IMR-90 (cell line): ENCODE measurements around the gene PRKCA. TPM values are rescaled to one million over a fixed set of nuclear protein-coding genes. Genes with fewer than 3 reads are reported as not detected.

Source experiments
- ATAC-seq: fragments of 200-7000 bp; cut with Tn5 transposase; 2 replicates; pipeline ENCODE4 v1.9.1; 2020; ENCODE audit warnings: low read depth, mild to moderate bottlenecking, moderate library complexity
- BruUV-seq: library from RNA; stranded (reverse); fragments of 400-500 nt; replicated peaks from 2 replicates; lab custom pipeline; 2021; lab: Mats Ljungman, UMichigan
- CTCF ChIA-PET: fragments of 300-600 bp; formaldehyde crosslinking; extraction: SDS; loops from one replicate; lab custom pipeline; 2021; ENCODE audit warnings: antibody characterized with exemption; lab: Yijun Ruan, JAX
- POLR2A ChIA-PET: fragments of 300-600 bp; sonication (Branson Sonifier 250); formaldehyde crosslinking; loops from one replicate; lab custom pipeline; 2022; ENCODE audit warnings: antibody characterized with exemption; ENCODE audit not compliant: unreplicated experiment; lab: Charles Lee
- DNase-seq: peaks from one replicate; pipeline ENCODE4 v3.0.0; 2013
- H2AFZ ChIP-seq: replicated peaks from 2 replicates; pipeline ENCODE3; 2013; ENCODE audit warnings: low read length, mild to moderate bottlenecking; ENCODE audit not compliant: poor library complexity
- H2AK5ac ChIP-seq: 2 replicates; pipeline ENCODE4 v1.6.1; 2013; ENCODE audit warnings: low read depth, low read length, inconsistent platforms
- H2AK9ac ChIP-seq: replicated peaks from 2 replicates; pipeline ENCODE3; 2013; ENCODE audit warnings: mild to moderate bottlenecking, low read depth, low read length, moderate library complexity; ENCODE audit not compliant: poor library complexity
- H2BK120ac ChIP-seq: 2 replicates; pipeline ENCODE4 v1.6.1; 2013; ENCODE audit warnings: low read depth, low read length, inconsistent platforms
- H2BK15ac ChIP-seq: 3 replicates; pipeline ENCODE4 v1.6.1; 2013; ENCODE audit warnings: low read depth, low read length, inconsistent platforms
- H2BK20ac ChIP-seq: 2 replicates; pipeline ENCODE4 v1.6.1; 2013; ENCODE audit warnings: low read depth, mild to moderate bottlenecking, inconsistent platforms, low read length, moderate library complexity
- H2BK5ac ChIP-seq: 2 replicates; pipeline ENCODE4 v1.6.1; 2013; ENCODE audit warnings: mild to moderate bottlenecking, low read depth, low read length, inconsistent platforms; ENCODE audit not compliant: poor library complexity, severe bottlenecking
- H3K14ac ChIP-seq: replicated peaks from 2 replicates; pipeline ENCODE4 v1.6.1; 2013; ENCODE audit warnings: low read depth, low read length, inconsistent platforms
- H3K18ac ChIP-seq: 2 replicates; pipeline ENCODE4 v1.6.1; 2013; ENCODE audit warnings: low read depth, low read length, control low read depth
- H3K23ac ChIP-seq: 2 replicates; pipeline ENCODE4 v1.6.1; 2013; ENCODE audit warnings: low read depth, low read length, inconsistent platforms
- H3K27ac ChIP-seq: 2 replicates; pipeline ENCODE4 v1.5.1; 2013; ENCODE audit warnings: mild to moderate bottlenecking, control low read depth, low read length; ENCODE audit not compliant: insufficient read depth
- H3K27me3 ChIP-seq: 2 replicates; pipeline ENCODE4 v1.6.1; 2013; ENCODE audit warnings: low read length; ENCODE audit not compliant: control insufficient read depth, insufficient read depth
- H3K36me3 ChIP-seq: 2 replicates; pipeline ENCODE4 v1.6.1; 2013; ENCODE audit warnings: low read length, mixed read lengths; ENCODE audit not compliant: control insufficient read depth, insufficient read depth
- H3K4ac ChIP-seq: 2 replicates; pipeline ENCODE4 v1.6.1; 2013; ENCODE audit warnings: low read depth, low read length, inconsistent platforms
- H3K4me1 ChIP-seq: 2 replicates; pipeline ENCODE4 v1.6.1; 2013; ENCODE audit warnings: low read length, mixed read lengths; ENCODE audit not compliant: control insufficient read depth, insufficient read depth
- H3K4me2 ChIP-seq: 2 replicates; pipeline ENCODE4 v1.6.1; 2013; ENCODE audit warnings: low read depth, mild to moderate bottlenecking, control low read depth, low read length, moderate library complexity
- H3K4me3 ChIP-seq: 2 replicates; pipeline ENCODE4 v1.5.1; 2013; ENCODE audit warnings: low read depth, mild to moderate bottlenecking, control low read depth, low read length, moderate library complexity; ENCODE audit not compliant: insufficient read depth
- H3K56ac ChIP-seq: 2 replicates; pipeline ENCODE4 v1.6.1; 2013; ENCODE audit warnings: low read length, inconsistent platforms; ENCODE audit not compliant: insufficient read depth; ENCODE audit errors: extremely low read depth
- H3K79me1 ChIP-seq, 2 experiments: 2 replicates each; pipeline ENCODE4 v1.6.1; 2013; ENCODE audit warnings: low read length in 2 of 2, inconsistent platforms in 1 of 2, low read depth in 1 of 2
- H3K9ac ChIP-seq: 2 replicates; pipeline ENCODE4 v1.6.1; 2013; ENCODE audit warnings: low read depth, low read length, control low read depth
- H3K9me1 ChIP-seq: 2 replicates; pipeline ENCODE4 v1.6.1; 2013; ENCODE audit warnings: low read length, inconsistent platforms; ENCODE audit not compliant: insufficient read depth
- H3K9me3 ChIP-seq: 2 replicates; pipeline ENCODE4 v1.6.1; 2013; ENCODE audit warnings: low read length; ENCODE audit not compliant: control insufficient read depth, insufficient read depth
- H4K20me1 ChIP-seq: 2 replicates; pipeline ENCODE4 v1.6.1; 2013; ENCODE audit warnings: low read length, inconsistent platforms; ENCODE audit not compliant: insufficient read depth
- H4K5ac ChIP-seq: 2 replicates; pipeline ENCODE4 v1.6.1; 2013; ENCODE audit warnings: mild to moderate bottlenecking, low read depth, low read length, control low read depth
- H4K8ac ChIP-seq, 2 experiments: 2 replicates each; pipeline ENCODE4 v1.6.1; 2013; ENCODE audit warnings: low read depth in 2 of 2, low read length in 2 of 2, control low read depth in 1 of 2, inconsistent platforms in 1 of 2
- H4K91ac ChIP-seq: 2 replicates; pipeline ENCODE4 v1.6.1; 2013; ENCODE audit warnings: low read depth, low read length, inconsistent platforms; ENCODE audit not compliant: insufficient read depth
- CHD1 ChIP-seq: IDR thresholded peaks from 2 replicates; pipeline ENCODE4 v1.6.1; 2012; ENCODE audit warnings: low read depth, low read length, improper control_type of control experiment
- FOS ChIP-seq: fragments of 150-350 bp; IDR thresholded peaks from 2 replicates; pipeline ENCODE4 v1.6.1; 2016; ENCODE audit warnings: low read depth, low read length
- POLR2A ChIP-seq: IDR thresholded peaks from 2 replicates; pipeline ENCODE4 v1.6.1; 2012; ENCODE audit warnings: mild to moderate bottlenecking, low read depth, low read length
- RCOR1 ChIP-seq: IDR thresholded peaks from 2 replicates; pipeline ENCODE4 v1.6.1; 2012; ENCODE audit warnings: mild to moderate bottlenecking, low read length, improper control_type of control experiment; ENCODE audit not compliant: insufficient replicate concordance
- WGBS, 2 experiments: methylation state at CpG; one replicate each; pipeline versions ENCODE4 v1.1.5 to v1.1.7; 2013; ENCODE audit warnings: missing lambda C conversion rate in 2 of 2; ENCODE audit not compliant: insufficient read length in 1 of 2; ENCODE audit errors: extremely low coverage in 2 of 2; 5-methylcytosine and 5-hydroxymethylcytosine counted together
- dilution Hi-C: fragments of 300-500 bp; cut with HindIII; formaldehyde crosslinking; loops from one replicate; pipeline ENCODE4 v1.14.3; 2018; ENCODE audit warnings: low sequenced_read_pairs; ENCODE audit not compliant: unreplicated experiment
- in situ Hi-C: fragments of 300-500 bp; cut with MboI; formaldehyde crosslinking; loops from 3 replicates; pipeline ENCODE4 v1.14.3; 2019; ENCODE audit warnings: low sequenced_read_pairs, inconsistent platforms, mixed read lengths
- intact Hi-C: fragments of 100-400 bp; cut with micrococcal nuclease; formaldehyde crosslinking; loops from 2 replicates; pipeline ENCODE4 v1.10.0; 2022
- polyA plus RNA-seq, 3 experiments: library from polyadenylated mRNA; depleted of rRNA; stranded (reverse); fragments of >200 nt; gene quantifications; 2 replicates each; pipeline ENCODE4 v1.2.3, GENCODE V29; 2012; ENCODE audit warnings: low replicate concordance in 1 of 3
- total RNA-seq: library from RNA; depleted of rRNA; stranded (reverse); fragments of >200 nt; gene quantifications from 2 replicates; pipeline ENCODE4 v1.2.3, GENCODE V29; 2012

The PRKCA gene
- total and polyA plus RNA-seq, 2 of the 4 experiments (the other 2 are of a cell fraction), result 31.0 to 46.0 TPM

DNA sequence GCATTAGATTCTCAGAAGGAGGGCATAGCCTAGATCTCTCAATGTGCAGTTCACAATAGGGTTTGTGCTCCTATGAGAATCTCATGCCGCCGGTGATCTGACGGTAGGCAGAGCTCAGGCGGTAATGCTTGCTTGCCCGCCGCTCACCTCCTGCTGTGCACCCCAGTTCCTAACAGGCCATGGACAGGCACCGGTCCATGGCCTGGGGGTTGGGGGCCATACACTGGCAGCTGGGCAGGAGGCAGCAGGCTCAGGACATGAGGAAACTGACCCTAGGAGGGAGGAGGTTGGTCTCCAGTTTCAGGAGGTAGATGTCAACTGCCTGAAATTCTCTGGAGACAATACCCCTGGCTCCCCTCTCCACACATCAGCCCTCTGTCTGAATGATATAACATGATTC, 287.5 kb downstream of the PRKCA start:
- DNase-seq, result no peak
- H3K36me3 ChIP-seq, result no peaks in the 10 kb centered on the region; the same call in 1 of the 2 replicates

More for the DNA sequence above, 287.5 kb downstream of the PRKCA start:
- no peaks in the 10 kb centered on the region for H3K27me3 ChIP-seq
- H3K79me1 ChIP-seq, result peaks cover 51 to 72% of the 10 kb centered on the region in 2 experiments
- no peak overlapping the region for H3K27ac ChIP-seq
- ChIA-PET POLR2A (no interaction called here), CTCF (no interaction called here)
- H3K18ac ChIP-seq, result no peak overlapping the region
- H4K8ac ChIP-seq, result no peak overlapping the region
- H3K23ac ChIP-seq, result no peak overlapping the region
- H4K20me1 ChIP-seq, result peaks cover 29% of the 10 kb centered on the region
- BruUV-seq, result no TSS peak
- H2BK15ac ChIP-seq, result no peak overlapping the region
- no peak overlapping the region for H2BK20ac ChIP-seq
- H3K4me3 ChIP-seq, result no peak overlapping the region
- no peak for ATAC-seq
- no peak overlapping the region for H4K5ac ChIP-seq
- no peaks in the 10 kb centered on the region for H3K4me1 ChIP-seq
- H3K4me2 ChIP-seq, result no peak overlapping the region
- H2AFZ ChIP-seq, result no peak overlapping the region
- H3K9ac ChIP-seq, result no peak overlapping the region
- WGBS, 2 experiments, result no CpG with 5 or more reads among the region's 7 CpGs
- H3K9me3 ChIP-seq, result no peaks in the 10 kb centered on the region
- no peak overlapping the region for H2AK9ac ChIP-seq
- in situ Hi-C loops, result no loop called here
- H2BK5ac ChIP-seq, result no peak overlapping the region
- H3K4ac ChIP-seq, result no peak overlapping the region
- H2BK120ac ChIP-seq, result no peak overlapping the region
- TF ChIP-seq RCOR1, result no peak
- no peak for TF ChIP-seq POLR2A
- TF ChIP-seq FOS, result no peak
- no peak for TF ChIP-seq CHD1
- no peak overlapping the region for H2AK5ac ChIP-seq
- intact Hi-C loops, result no loop called here
- no peak overlapping the region for H3K14ac ChIP-seq
- H3K56ac ChIP-seq, result no peak overlapping the region
- H3K9me1 ChIP-seq, result peaks cover 20% of the 10 kb centered on the region
- no peak overlapping the region for H4K91ac ChIP-seq
- dilution Hi-C loops, result no loop called here
